Astrocyte of the cerebellum (primary cell): ENCODE results near the gene UBE2H.

Experiments used
- DNase-seq: peaks from one replicate; pipeline ENCODE4 v3.0.0-alpha.2; 2011; ENCODE audit warnings: low read depth
- H3K4me3 ChIP-seq: 2 replicates; pipeline ENCODE4 v1.5.1; 2011; ENCODE audit warnings: mild to moderate bottlenecking, low read depth, low read length, moderate library complexity
- in situ Hi-C: cut with HindIII; loops from 2 replicates; pipeline ENCODE4 v1.10.0; 2017; ENCODE audit warnings: low sequenced_read_pairs
- TF ChIP-seq, protein P1 (sequence below): IDR thresholded peaks from 2 replicates; pipeline ENCODE4 v1.5.1; 2012; ENCODE audit warnings: low read length, low read depth, moderate library complexity, mild to moderate bottlenecking; ENCODE audit errors: missing control alignments

Gene UBE2H

DNA sequence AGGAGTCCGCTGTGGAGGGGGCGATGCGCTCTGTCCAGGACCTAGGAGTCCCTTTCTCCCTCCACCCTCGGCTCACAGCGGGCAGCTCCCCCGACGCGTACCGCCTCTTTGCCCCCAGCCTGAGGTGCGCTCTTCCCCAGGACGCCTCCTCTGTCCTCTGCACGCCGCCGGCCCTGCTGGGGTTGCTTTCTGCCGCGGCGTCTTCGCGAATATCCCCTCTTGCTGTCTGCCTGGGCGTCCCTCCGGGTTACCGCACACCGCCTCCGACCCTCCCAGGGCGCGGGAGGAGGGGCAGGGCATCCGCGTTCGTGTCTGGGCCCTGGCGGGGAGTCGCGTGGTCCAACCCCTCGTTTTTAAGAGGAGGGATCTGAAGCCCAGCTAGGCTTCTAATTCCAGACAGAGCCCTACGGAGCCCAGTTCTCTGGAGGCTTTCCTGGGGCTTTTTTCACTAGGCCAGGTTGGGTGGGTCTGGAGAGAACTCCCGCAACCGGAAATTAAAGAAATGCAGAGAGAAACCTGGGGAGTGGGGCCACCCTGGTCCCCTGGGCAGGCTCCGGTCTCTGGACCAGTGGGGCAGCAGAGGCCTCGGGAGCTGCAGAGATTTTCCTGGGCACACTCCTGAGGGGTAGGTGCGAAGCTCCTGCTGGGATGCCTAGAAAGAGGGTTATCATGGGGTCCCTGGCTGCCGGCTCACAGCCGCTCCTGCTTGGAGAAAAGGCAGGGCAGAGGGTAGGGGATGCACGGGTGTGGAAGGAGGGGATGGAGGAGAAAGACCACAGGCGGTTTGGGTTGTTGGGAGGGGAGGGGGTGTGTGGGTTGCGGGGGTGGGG lies 166.9 kb downstream of the UBE2H start:
- no peak for DNase-seq
- in situ Hi-C loops = no loop called here
- H3K4me3 ChIP-seq = no peak overlapping the region
- TF ChIP-seq, protein P1, sequence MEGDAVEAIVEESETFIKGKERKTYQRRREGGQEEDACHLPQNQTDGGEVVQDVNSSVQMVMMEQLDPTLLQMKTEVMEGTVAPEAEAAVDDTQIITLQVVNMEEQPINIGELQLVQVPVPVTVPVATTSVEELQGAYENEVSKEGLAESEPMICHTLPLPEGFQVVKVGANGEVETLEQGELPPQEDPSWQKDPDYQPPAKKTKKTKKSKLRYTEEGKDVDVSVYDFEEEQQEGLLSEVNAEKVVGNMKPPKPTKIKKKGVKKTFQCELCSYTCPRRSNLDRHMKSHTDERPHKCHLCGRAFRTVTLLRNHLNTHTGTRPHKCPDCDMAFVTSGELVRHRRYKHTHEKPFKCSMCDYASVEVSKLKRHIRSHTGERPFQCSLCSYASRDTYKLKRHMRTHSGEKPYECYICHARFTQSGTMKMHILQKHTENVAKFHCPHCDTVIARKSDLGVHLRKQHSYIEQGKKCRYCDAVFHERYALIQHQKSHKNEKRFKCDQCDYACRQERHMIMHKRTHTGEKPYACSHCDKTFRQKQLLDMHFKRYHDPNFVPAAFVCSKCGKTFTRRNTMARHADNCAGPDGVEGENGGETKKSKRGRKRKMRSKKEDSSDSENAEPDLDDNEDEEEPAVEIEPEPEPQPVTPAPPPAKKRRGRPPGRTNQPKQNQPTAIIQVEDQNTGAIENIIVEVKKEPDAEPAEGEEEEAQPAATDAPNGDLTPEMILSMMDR = no peak

DNA sequence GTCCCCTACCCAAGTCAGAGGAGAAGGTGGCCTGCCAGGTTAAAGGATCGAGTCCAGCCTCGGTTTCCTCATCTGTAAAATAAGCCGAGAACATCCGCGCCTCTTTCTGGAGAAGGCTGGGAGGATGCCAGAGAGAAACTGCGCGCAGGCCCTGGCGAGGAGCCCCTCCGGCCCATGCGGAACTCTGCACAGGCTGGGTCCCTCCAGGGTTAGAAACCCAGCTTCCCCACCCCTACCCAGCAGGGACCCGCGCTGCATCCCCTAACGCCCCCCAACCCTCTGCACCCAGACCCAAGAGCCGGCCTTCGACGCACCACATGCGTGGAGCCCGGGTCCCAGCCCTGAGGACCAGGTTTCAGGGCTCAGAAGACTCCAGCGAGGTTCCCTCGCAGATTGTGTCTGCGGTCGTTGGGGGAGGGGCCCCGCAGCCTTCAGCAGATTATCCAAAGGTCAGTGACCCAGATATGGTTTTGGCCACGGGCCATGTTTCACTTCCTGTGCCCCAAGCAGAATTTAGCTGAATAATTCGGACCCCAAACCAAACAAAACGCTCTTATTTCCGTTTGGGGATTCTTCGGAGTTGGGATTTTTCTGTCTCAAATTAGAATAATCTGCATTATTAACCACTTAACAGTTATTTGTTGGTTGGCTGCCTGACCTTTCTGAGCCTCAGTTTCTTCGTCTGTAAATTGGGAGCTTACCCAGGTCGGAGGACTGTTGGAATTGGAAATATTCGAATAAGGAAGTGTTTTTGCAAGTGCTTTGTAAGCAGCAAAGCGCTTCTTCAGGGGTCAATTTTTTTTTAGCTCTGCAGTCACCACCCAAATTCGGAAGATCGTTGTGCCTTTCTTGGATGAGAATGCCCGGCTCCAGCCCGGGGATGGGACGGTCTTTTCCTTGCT lies 167.7 kb downstream of the UBE2H start:
- in situ Hi-C loops = no loop called here
- no peak overlapping the region for H3K4me3 ChIP-seq
- no peak for DNase-seq
- TF ChIP-seq, protein P1 = no peak

DNA sequence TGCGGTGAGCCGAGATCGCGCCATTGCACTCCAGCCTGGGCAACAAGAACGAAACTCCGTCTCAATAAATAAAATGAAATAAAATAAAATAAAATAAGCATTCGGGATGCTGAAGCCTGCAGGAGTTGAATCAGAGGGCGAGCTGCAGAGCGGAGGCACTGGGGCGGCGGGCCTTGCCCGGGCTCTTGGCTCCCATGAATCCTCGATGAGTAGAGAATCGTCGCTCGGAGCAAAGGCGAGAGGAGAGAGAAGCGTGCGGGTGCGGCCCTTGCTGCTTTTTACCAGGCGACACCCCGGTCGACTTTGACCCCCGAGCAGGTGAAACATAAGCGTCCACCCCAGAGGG lies 168.3 kb downstream of the UBE2H start:
- in situ Hi-C loops = no loop called here
- DNase-seq = no peak
- TF ChIP-seq, protein P1 = no peak
- H3K4me3 ChIP-seq = no peak overlapping the region

DNA sequence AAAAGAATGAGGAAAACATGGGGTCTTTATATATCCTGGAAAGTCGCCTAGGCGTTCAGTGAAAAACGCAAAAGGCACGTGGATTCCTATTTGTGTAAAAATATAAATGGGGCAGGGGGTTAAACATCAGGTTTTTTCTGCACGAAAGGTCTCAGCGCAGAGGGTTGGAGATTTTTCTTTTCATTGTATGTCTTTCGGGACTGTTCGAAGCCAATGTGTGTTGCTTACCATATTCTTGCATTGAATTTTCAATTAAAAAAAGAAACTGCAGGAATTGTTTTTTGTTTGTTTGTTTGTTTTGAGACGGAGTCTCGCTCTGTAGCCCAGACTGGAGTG lies 169.2 kb downstream of the UBE2H start:
- no peak overlapping the region for H3K4me3 ChIP-seq
- in situ Hi-C loops = no loop called here
- TF ChIP-seq, protein P1 = no peak
- DNase-seq = no peak

DNA sequence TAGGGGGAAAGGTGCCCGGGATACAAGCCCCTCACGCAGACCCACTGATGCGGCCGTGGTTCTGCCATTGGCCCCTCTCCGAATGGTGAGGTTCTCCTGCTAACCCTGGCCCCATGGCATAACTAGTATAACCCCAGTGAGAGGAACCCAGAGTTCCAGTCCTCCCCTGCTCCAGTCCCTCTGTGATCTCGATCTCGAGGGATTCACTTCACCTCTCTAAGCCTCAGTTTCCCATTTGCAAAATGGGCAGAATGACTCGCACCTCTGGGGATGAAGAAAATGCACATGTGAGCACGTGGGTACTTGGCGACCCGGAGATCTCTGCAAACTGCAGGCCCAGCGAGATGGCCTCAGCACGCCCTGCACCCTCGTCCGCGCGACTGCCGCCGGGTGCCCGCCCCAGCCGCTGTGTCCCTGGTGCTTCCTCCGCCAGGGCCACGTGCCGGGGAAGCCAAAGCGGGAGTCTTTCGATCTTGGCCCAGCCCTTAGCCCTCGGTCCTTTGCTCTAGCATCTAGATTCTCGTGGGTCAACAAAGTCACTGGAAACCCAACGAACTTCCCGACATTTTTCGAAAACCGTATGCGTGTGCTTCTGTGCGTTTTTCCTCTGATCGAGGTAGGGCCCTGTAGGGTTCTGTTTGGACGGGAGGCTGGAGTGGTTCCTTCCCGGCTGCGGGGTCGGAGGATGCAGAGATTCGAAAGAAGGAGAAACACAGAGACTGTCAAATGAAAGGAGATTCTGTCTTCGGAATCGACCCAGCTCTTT lies 169.8 kb downstream of the UBE2H start:
- no peak for DNase-seq
- TF ChIP-seq, protein P1 = no peak
- H3K4me3 ChIP-seq = no peak overlapping the region
- in situ Hi-C loops = no loop called here
